Measurements from ENCODE around the gene RIPPLY1.

GRCh38 chrX:106899841-106900240 lies 3.3 kb downstream of the RIPPLY1 start:
- TF ChIP-seq CTCF (IDR thresholded peaks at IDR 0.05): no peak
- TF ChIP-seq POLR2A (IDR thresholded peaks at IDR 0.05): no peak
